ENCODE measurements around the gene PON3.

The PON3 gene

GRCh38 chr7:95396136-95397032, at the start of gene PON3:
Gene PON3, minus strand, starts transcription at chr7:95396375. Its CDS starts 25 bp downstream, at chr7:95396350.
- no peak for DNase-seq

- no peak for DNase-seq
These were observed 48.6 kb upstream of the PON3 start for GRCh38 chr7:95444796-95445195.

- DNase-seq: no peak
These were observed 45.1 kb upstream of the PON3 start for GRCh38 chr7:95441042-95441823.

- no peak for DNase-seq
These were observed 44.3 kb upstream of the PON3 start for GRCh38 chr7:95440394-95441038.

DNA sequence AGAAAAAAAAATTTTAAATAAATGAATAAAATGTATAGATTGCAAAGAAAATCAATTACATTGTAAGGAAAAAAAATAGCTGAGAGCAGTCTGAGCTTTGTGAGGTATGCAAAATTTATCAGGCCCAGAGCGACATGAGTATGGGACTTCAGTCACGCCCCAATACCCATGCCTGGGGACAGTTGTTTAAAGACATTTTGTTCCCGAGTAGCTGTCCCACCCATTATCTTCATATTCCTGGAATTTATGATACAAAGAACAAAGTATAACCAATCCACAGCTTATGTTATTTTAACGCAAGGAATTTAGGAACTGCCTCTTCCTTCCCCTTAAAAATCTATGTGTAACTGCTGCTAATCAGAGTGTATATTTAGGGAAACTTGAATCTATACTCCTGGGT, 40.2 kb upstream of the PON3 start:
- no peak for DNase-seq

DNA sequence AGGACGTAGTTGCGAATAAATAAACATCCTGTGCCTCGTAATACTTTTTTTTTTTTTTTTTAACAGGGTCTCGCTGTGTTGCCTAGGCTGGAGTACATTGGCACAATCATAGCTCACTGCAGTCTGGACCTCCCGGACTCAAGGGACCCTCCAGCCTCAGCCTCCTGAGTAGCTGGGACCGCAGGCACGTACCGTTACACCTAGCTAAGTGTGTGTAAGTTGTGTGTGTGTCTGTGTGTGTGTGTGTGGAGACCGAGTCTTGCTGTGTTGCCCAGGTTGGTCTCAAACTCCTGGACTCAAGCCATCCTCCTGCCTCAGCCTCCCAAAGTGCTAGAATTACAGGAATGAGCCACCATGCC, 39.2 kb upstream of the PON3 start:
- DNase-seq: no peak

DNA sequence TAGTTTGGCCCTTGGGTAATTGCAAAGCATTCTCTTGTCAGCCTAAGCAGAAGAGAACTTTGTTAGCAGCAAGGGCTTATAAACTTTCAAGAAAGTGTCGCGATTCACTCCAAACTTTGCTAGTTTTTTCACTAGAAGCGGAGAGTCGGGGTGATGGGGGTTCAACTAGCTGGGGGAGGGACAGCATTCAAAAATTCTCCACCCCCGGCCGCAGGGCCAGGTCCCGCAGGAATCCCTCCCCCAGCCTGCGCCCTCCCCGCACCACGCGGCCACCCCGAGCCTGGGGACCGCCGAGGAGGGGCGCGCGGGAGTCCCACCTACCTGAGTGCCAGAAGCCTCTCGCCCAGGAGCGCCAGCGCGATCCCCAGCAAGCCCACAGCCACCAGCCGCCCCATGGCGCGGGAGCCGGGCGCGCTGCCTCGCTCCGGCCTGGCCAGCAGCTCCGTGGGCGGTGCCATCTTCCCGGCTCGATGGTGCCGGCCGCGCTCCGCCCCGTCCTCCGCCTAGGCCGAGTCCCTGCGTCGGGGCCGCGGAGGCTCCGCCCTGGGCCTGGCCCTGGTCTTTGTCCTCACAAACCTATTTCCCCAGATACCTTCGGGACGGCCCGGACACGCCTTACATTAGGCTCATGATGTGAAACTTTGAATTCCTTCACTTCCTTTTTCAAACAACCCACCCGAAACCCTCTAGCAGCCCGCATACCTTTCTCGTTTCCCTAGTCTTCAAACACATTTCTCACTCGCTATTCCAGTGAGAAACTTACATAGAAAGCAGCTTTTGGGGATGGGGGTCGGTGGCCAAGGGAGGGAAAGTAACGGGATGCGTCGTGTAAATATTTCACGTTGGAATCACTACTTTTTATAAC, 38.6 kb upstream of the PON3 start, which contains the start of gene PON2:
Gene PON2 (minus strand): TSS at position 472 of the 865 bp plus-strand sequence. CDS start 77 bp downstream, at position 395.
- peak; percentile 64 for DNase-seq

DNA sequence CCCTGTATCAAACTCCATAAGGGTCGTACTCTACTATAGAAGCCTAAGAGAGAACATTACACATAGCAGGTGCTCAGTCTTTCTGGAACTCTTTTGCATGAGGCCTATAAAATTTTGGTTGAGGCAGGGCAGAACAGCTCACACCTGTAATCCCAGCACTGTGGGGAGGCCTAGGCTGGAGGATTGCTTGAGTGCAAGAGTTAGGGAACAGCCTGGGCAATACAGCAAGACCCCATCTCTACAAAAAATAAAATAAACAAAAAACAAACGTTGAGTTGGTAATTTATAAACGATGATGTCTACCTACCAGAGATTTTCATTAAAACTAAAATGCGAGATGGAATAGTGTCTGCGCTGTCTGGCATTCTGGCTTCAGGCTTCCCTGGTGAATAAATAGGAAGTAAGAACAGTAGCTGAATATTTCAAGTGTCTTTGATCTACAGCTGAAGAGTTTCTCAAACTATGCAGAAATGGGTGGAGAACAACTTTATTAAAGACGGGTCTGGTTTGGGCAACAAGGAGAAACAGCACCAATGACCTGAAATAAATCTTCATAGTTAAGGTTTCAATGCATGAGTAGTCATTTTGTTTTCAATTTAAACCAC, 37.9 kb upstream of the PON3 start:
- no peak for DNase-seq

DNA sequence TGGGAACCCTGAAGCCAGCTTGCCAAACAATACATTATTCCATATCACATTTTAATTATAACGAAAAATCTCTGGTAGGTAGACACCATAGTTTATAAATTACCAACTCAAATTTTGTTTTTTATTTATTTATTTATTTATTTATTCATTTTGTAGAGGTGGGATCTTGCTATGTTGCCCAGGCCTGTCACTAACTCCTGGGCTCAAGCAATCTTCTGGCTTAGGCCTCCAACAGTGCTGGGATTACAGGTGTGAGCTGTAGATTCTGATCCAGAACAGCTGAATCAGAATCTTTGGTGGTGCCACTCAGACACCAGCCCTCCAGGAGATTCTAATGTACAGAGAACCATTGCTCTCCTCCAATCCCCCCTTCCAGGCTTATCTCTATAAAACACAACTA, 37.0 kb upstream of the PON3 start:
- no peak for DNase-seq

DNA sequence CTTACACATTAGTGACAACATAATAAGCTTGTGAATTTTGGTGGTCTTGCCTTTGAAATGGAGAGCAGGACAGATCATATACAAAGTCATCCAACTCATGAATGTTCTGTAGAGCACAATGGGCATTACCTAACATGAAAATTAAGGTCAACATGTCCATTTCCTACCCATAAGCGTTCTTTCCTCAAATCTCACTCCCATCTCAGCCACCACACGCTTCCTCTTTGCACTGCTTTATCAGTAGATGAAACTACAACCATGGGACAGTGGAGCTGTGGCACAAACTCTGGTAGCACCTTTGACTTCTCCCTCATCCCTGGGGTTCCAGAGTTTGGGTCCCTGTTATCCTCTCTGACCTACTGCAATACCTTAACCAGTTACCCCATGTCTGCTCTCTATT, 36.4 kb upstream of the PON3 start:
- no peak for DNase-seq

DNA sequence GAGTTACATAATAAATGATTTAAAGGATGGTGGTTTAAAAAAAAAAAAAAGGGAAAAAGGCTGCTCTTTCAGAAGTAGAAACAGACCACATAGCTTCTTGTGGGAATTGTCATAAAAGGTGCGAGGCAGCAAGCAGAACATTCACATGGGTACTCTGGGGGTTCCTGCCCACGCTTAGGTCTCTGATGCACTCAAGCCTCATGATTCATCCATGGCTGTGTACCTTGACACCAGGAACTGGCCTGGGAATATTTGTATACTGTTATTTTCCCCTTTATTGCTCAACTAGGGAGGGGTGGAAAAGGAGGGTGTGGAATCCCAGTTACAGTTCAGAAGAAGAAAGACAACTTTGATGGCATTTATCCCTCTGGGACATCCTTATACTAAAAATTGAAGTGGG, 34.7 kb upstream of the PON3 start:
- DNase-seq: no peak

DNA sequence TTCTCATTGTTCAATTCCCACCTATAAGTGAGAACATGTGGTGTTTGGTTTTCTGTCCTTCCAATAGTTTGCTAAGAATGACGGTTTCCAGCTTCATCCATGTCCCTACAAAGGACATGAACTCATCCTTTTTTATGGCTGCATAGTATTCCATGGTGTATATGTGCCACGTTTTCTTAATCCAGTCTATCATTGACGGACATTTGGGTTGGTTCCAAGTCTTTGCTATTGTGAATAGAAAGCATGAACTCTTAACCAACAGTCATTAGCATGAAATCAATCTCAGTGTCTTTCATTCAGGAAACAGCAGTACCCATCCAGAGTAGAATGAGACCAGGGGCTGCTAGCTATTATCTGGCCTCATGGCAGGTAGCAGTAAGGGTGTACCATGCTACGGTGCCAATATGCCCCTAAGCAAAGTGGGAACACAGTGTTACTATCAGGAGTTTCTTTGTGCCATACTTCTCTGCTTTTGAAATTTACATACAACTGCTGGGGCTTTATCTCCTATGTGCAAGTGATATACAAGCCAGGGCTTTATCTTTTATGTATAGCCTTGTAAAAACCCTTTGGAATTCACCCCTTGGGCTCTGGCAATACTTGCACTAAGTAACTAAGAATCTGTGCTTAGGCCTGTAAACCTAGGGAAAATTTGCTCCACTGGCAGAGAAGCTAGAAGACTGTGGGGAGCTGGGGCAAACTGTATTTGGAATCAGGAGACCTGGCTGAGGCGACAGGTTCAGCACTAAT, 33.2 kb upstream of the PON3 start:
- DNase-seq: no peak

DNA sequence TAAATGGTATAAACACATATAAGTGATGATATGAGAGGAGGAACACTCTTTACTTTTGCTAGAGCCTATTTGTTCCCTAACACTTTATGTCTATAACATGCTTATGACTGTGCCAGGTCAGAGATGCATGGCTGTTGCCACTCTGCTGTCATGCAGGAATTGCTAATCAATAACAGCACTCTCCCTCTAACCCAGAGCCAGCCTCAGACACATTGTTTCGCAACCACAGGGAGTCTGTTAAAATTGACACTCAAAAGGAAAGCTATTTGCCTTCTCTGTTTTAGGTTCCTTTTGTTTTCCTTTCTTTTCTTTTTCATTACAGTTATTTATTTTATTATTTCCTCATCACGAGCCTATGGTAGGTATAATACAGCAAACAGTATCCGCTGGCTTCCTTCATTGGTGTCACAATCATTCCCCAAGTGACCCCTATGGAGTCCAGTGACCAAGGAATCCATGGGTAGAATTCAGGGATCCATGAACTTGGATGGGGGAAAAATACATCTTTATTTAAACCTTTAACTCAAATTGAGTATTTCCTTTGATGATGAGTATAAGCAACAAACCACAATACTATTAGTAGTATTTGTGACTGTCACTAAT, 31.8 kb upstream of the PON3 start:
- DNase-seq: no peak

DNA sequence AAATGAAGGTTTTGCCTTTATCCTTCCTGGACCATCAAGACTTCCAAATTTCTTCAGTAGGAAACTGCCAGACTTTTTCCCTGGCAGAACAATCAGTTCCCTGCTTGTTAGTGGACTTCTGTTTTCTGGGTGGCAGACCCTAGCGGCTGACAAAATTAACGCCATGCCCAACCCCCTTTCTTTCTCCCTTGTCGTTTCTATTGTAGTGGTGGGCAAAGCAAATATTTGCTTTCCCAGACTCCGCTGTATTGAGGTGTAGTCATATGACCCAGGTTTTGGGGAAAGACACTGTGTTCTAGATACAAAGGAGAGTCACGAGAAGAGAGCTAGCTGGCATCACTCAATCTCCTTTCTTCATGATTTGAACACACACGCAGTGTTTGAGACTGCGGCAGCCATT, 31.0 kb upstream of the PON3 start:
- no peak for DNase-seq

GRCh38 chr7:95425694-95426093, 29.5 kb upstream of the PON3 start:
- no peak for DNase-seq

- no peak for DNase-seq
These were observed 28.5 kb upstream of the PON3 start for GRCh38 chr7:95424716-95425115.

DNA sequence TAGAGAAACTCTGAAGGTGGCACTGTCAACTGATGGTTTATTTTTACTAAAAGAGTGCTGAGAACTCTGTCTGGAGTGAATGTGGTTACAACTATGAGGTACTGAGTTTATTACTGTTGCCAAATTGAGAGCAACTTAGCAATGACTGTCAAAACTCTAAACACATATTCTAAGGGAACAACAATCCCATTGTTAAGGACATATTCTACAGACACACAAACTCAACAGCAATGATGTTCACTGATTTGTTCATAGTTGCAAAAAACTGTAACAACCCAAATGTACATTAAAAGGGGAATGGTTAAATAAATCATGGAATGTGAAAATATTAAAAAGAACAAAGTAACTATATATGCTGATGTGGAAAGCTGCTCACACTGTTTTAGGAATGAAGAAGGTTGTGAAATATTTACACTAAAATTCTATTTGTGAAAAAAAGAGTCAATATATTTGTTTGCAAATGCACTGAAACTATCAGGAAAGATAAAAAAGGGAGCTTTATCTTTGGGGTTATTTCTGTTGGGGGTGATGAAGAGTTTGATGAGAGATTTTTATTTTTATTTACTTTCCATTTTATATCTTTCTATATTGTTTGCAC, 25.8 kb upstream of the PON3 start:
- DNase-seq: no peak

- DNase-seq: no peak
These were observed 25.0 kb upstream of the PON3 start for GRCh38 chr7:95421000-95421846.

- DNase-seq: no peak
These were observed 15.9 kb upstream of the PON3 start for GRCh38 chr7:95412075-95412474.

GRCh38 chr7:95411666-95412065, 15.5 kb upstream of the PON3 start:
- DNase-seq: no peak
